Thyroid gland (tissue), 4 donors: Measurements from ENCODE around the gene CHRM5.

Source experiments
- POLR2A ChIP-seq, 2 donors: fragments of 450-650 bp; IDR thresholded peaks; one replicate each; pipeline ENCODE4 v1.6.1; 2017; ENCODE audit warnings: antibody characterized with exemption in 2 of 2, mild to moderate bottlenecking in 2 of 2, moderate library complexity in 1 of 2
- TF ChIP-seq, protein P1 (sequence below), 6 experiments: fragments of 200-600 bp in 3 of 6; fragments of 450-650 bp in 3 of 6; sonication (generic) in 3 of 6; IDR thresholded peaks; one replicate each; pipeline ENCODE4 v1.5.1; 2016 to 2019; ENCODE audit warnings: antibody characterized with exemption in 6 of 6, mild to moderate bottlenecking in 2 of 6, inconsistent platforms in 1 of 6, moderate library complexity in 1 of 6

DNA sequence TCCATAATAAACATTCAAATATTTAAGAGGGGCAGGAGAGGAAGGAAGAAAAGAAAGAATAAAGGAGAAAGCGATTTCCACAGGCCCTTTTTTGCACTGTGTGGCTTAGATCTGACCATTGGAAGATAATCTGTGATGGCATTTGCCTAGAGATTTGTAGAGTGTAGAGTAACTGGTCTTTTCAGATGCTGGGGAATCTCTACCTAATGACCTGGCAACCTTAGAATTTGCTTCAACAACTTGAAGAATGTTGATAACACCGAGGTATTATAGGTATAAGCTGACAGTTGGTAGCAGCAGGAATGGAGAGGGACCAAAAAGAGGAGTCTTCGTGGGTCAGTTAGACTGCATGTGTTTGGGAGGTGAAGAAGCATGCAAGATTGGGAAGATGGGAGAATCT is 91.6 kb downstream of the CHRM5 start:
- TF ChIP-seq, protein P1, sequence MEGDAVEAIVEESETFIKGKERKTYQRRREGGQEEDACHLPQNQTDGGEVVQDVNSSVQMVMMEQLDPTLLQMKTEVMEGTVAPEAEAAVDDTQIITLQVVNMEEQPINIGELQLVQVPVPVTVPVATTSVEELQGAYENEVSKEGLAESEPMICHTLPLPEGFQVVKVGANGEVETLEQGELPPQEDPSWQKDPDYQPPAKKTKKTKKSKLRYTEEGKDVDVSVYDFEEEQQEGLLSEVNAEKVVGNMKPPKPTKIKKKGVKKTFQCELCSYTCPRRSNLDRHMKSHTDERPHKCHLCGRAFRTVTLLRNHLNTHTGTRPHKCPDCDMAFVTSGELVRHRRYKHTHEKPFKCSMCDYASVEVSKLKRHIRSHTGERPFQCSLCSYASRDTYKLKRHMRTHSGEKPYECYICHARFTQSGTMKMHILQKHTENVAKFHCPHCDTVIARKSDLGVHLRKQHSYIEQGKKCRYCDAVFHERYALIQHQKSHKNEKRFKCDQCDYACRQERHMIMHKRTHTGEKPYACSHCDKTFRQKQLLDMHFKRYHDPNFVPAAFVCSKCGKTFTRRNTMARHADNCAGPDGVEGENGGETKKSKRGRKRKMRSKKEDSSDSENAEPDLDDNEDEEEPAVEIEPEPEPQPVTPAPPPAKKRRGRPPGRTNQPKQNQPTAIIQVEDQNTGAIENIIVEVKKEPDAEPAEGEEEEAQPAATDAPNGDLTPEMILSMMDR (IDR thresholded peaks at IDR 0.05), result no peak
- no peak for TF ChIP-seq POLR2A (IDR thresholded peaks at IDR 0.05)
